HCT116 (cell line): ENCODE results near the gene PTPN13. TPM values are rescaled to one million over a fixed set of nuclear protein-coding genes. Genes with fewer than 3 reads are reported as not detected.

Experiments used
- ATAC-seq: fragments of 200-7000 bp; cut with Tn5 transposase; 2 replicates; pipeline ENCODE4 v1.9.1; 2020; ENCODE audit warnings: mild to moderate bottlenecking, moderate library complexity
- BruUV-seq: library from RNA; stranded (reverse); fragments of 400-500 nt; replicated peaks from 2 replicates; lab custom pipeline; 2021; lab: Mats Ljungman, UMichigan
- CTCF ChIA-PET: fragments of 300-600 bp; sonication (Branson Sonifier 250); formaldehyde crosslinking; loops from one replicate; lab custom pipeline; 2021; ENCODE audit warnings: antibody characterized with exemption; lab: Charles Lee
- POLR2A ChIA-PET: fragments of 300-600, 350-600 bp; sonication (Branson Sonifier 250); formaldehyde crosslinking; loops from one replicate; lab custom pipeline; 2021; ENCODE audit warnings: antibody characterized with exemption; lab: Charles Lee
- RAD21 ChIA-PET, 2 experiments: fragments of 300-600 bp; sonication (Branson Sonifier 250); formaldehyde crosslinking; loops; one replicate each; lab custom pipeline; 2023; ENCODE audit warnings: low total read pairs in 2 of 2; ENCODE audit not compliant: uncharacterized antibody in 2 of 2, unreplicated experiment in 2 of 2, low non-redundant PET in 1 of 2; lab: Charles Lee
- DNase-seq: peaks from one replicate; pipeline ENCODE4 v3.0.0-alpha.2; 2010; ENCODE audit warnings: low read depth, low spot score
- H2AFZ ChIP-seq: fragments of 200-600 bp; shearing (Covaris generic), sonication (generic); 2 replicates; pipeline ENCODE4 v1.6.1; 2017; ENCODE audit warnings: low read depth, mixed run types, mixed read lengths, antibody characterized with exemption, low read length; ENCODE audit not compliant: poor library complexity, severe bottlenecking
- H3K27ac ChIP-seq: 2 replicates; pipeline ENCODE4 v1.5.1; 2012; ENCODE audit warnings: low read depth, low read length
- H3K27me3 ChIP-seq: fragments of 200-600 bp; sonication (generic); 2 replicates; pipeline ENCODE4 v1.6.1; 2016; ENCODE audit warnings: mixed run types, low read length, mixed read lengths; ENCODE audit not compliant: insufficient read depth
- H3K36me3 ChIP-seq, 2 experiments: fragments of 200-500 bp in 1 of 2; fragments of 200-600 bp in 1 of 2; sonication (Bioruptor generic) in 1 of 2; sonication (generic) in 1 of 2; 2 replicates each; pipeline versions ENCODE4 v1.5.1 to v1.6.1; 2014 to 2016; ENCODE audit warnings: low read length in 2 of 2, inconsistent platforms in 1 of 2, mixed read lengths in 1 of 2, mixed run types in 1 of 2; ENCODE audit not compliant: insufficient read depth in 2 of 2, control insufficient read depth in 1 of 2
- H3K4me1 ChIP-seq, 2 experiments: fragments of 200-600 bp in 1 of 2; sonication (generic) in 1 of 2; 2 replicates each; pipeline versions ENCODE4 v1.5.1 to v1.6.1; 2012 to 2017; ENCODE audit warnings: low read length in 2 of 2, inconsistent platforms in 1 of 2, mild to moderate bottlenecking in 1 of 2, mixed read lengths in 1 of 2, mixed run types in 1 of 2, moderate library complexity in 1 of 2; ENCODE audit not compliant: insufficient read depth in 2 of 2, control insufficient read depth in 1 of 2
- H3K4me2 ChIP-seq: fragments of 200-600 bp; sonication (generic); 2 replicates; pipeline ENCODE4 v1.6.1; 2017; ENCODE audit warnings: mixed run types, low read length, mixed read lengths
- H3K4me3 ChIP-seq, 2 experiments: fragments of 200-600 bp in 1 of 2; sonication (generic) in 1 of 2; replicated peaks in 1 of 2; 2 replicates each; pipeline ENCODE4 v1.5.1; 2011 to 2016; ENCODE audit warnings: low read length in 2 of 2, control low read depth in 1 of 2, low read depth in 1 of 2, mild to moderate bottlenecking in 1 of 2, mixed read lengths in 1 of 2, mixed run types in 1 of 2
- H3K79me2 ChIP-seq: fragments of 200-600 bp; sonication (generic); 2 replicates; pipeline ENCODE4 v1.6.1; 2017; ENCODE audit warnings: mild to moderate bottlenecking, mixed run types, low read length, moderate library complexity, mixed read lengths; ENCODE audit not compliant: insufficient read depth
- H3K9ac ChIP-seq: fragments of 200-600 bp; sonication (generic); 2 replicates; pipeline ENCODE4 v1.6.1; 2016; ENCODE audit warnings: low read length, mixed read lengths
- H3K9me2 ChIP-seq: fragments of 200-600 bp; sonication (generic), shearing (Covaris generic); 2 replicates; pipeline ENCODE4 v1.6.1; 2017; ENCODE audit warnings: mixed run types, mild to moderate bottlenecking, moderate library complexity; ENCODE audit not compliant: insufficient read depth
- H3K9me3 ChIP-seq, 2 experiments: fragments of 200-500 bp in 1 of 2; fragments of 200-600 bp in 1 of 2; sonication (Bioruptor generic) in 1 of 2; sonication (generic) in 1 of 2; 2 replicates each; pipeline ENCODE4 v1.6.1; 2014 to 2017; ENCODE audit warnings: low read length in 2 of 2, mixed read lengths in 2 of 2, inconsistent platforms in 1 of 2, low read depth in 1 of 2, mild to moderate bottlenecking in 1 of 2, mixed run types in 1 of 2, moderate library complexity in 1 of 2; ENCODE audit not compliant: control insufficient read depth in 1 of 2, insufficient read depth in 1 of 2
- H4K20me1 ChIP-seq: fragments of 200-600 bp; sonication (generic), shearing (Covaris generic); 2 replicates; pipeline ENCODE4 v1.6.1; 2017; ENCODE audit warnings: mixed run types, mild to moderate bottlenecking, moderate library complexity; ENCODE audit not compliant: insufficient read depth
- ATF3 ChIP-seq: IDR thresholded peaks from 2 replicates; pipeline ENCODE4 v1.6.1; 2012
- CBX3 ChIP-seq: IDR thresholded peaks from 2 replicates; pipeline ENCODE4 v1.6.1; 2012; ENCODE audit warnings: low read depth
- CEBPB ChIP-seq: IDR thresholded peaks from 2 replicates; pipeline ENCODE4 v1.6.1; 2012; ENCODE audit warnings: low read depth
- CTCF ChIP-seq, 3 experiments: fragments of 200-600 bp in 1 of 3; sonication (generic) in 1 of 3; IDR thresholded peaks in 2 of 3; conservative IDR thresholded peaks in 1 of 3; 2 replicates each; pipeline ENCODE4 v1.5.1; 2012 to 2017; ENCODE audit warnings: low read depth in 2 of 3, low read length in 2 of 3, antibody characterized with exemption in 1 of 3, borderline replicate concordance in 1 of 3, control low read depth in 1 of 3, mild to moderate bottlenecking in 1 of 3, mixed read lengths in 1 of 3, mixed run types in 1 of 3, moderate library complexity in 1 of 3; ENCODE audit not compliant: insufficient read depth in 1 of 3
- EGR1 ChIP-seq: IDR thresholded peaks from 2 replicates; pipeline ENCODE4 v1.6.1; 2012; ENCODE audit warnings: low read depth
- ELF1 ChIP-seq: IDR thresholded peaks from 2 replicates; pipeline ENCODE4 v1.6.1; 2012; ENCODE audit warnings: low read depth, borderline replicate concordance
- EZH2 ChIP-seq: fragments of 200-600 bp; sonication (generic); IDR thresholded peaks from 2 replicates; pipeline ENCODE4 v1.6.1; 2017; ENCODE audit warnings: antibody characterized with exemption, mixed run types
- EZH2phosphoT487 ChIP-seq: fragments of 200-600 bp; IDR thresholded peaks from 2 replicates; pipeline ENCODE4 v1.6.1; 2018; ENCODE audit warnings: antibody characterized with exemption, borderline replicate concordance
- MAX ChIP-seq: IDR thresholded peaks from 2 replicates; pipeline ENCODE4 v1.6.1; 2012
- POLR2A ChIP-seq: IDR thresholded peaks from 2 replicates; pipeline ENCODE4 v1.7.0; 2011; ENCODE audit warnings: borderline replicate concordance; ENCODE audit not compliant: insufficient read depth, insufficient read length; ENCODE audit errors: extremely low read depth
- RAD21 ChIP-seq: IDR thresholded peaks from 2 replicates; pipeline ENCODE4 v1.6.1; 2012; ENCODE audit warnings: low read depth, mild to moderate bottlenecking
- SP1 ChIP-seq: IDR thresholded peaks from 2 replicates; pipeline ENCODE4 v1.6.1; 2012; ENCODE audit warnings: low read depth
- SRF ChIP-seq: IDR thresholded peaks from 2 replicates; pipeline ENCODE4 v1.6.1; 2012; ENCODE audit warnings: low read depth
- YY1 ChIP-seq: IDR thresholded peaks from 2 replicates; pipeline ENCODE4 v1.6.1; 2011; ENCODE audit warnings: low read length, low read depth, moderate library complexity, mild to moderate bottlenecking; ENCODE audit not compliant: insufficient replicate concordance; ENCODE audit errors: extremely low read depth
- ZNF274 ChIP-seq: fragments of 200-500 bp; sonication (Bioruptor generic); IDR thresholded peaks from 2 replicates; pipeline ENCODE4 v1.6.1; 2014; ENCODE audit warnings: mild to moderate bottlenecking, low read depth, low read length, inconsistent platforms
- intact Hi-C: fragments of 100-400 bp; cut with micrococcal nuclease; formaldehyde crosslinking; loops from 2 replicates; pipeline ENCODE4 v1.10.0; 2022
- total RNA-seq: library from RNA; stranded (reverse); gene quantifications from one replicate; pipeline ENCODE4 v1.2.1, GENCODE V29; 2021; ENCODE audit not compliant: unreplicated experiment

The PTPN13 gene
- total RNA-seq, 1 experiment from 2014 or later, result 14.6 TPM

GRCh38 chr4:86675548-86675947, 81.4 kb downstream of the PTPN13 start:
- ATAC-seq (no peak), DNase-seq (no peak)
- no peak overlapping the region for H3K4me3 ChIP-seq
- intact Hi-C loops, result no loop called here
- no peaks in the 10 kb centered on the region for H3K27me3 ChIP-seq
- H3K9ac ChIP-seq, result no peak overlapping the region
- no peaks in the 10 kb centered on the region for H3K36me3 ChIP-seq
- ChIA-PET RAD21 (no interaction called here), CTCF (no interaction called here)
- no peaks in the 10 kb centered on the region for H3K4me1 ChIP-seq
- peaks cover 3% of the 10 kb centered on the region; the same call in 1 of the 2 replicates for H3K9me2 ChIP-seq
- H3K4me2 ChIP-seq, result no peak overlapping the region
- no peaks in the 10 kb centered on the region for H3K79me2 ChIP-seq
- TF ChIP-seq ATF3 (no peak), MAX (no peak), RAD21 (no peak), ZNF274 (no peak), CEBPB (no peak)
- TF ChIP-seq, all 23 proteins: peak for 0
- no peaks in the 10 kb centered on the region for H3K9me3 ChIP-seq
- POLR2A ChIA-PET, result no interaction called here
- H2AFZ ChIP-seq, result no peak overlapping the region
- BruUV-seq, result no TSS peak
- no peaks in the 10 kb centered on the region for H4K20me1 ChIP-seq
- no peak overlapping the region for H3K27ac ChIP-seq

- no peak overlapping the region for H3K4me3 ChIP-seq
- no peaks in the 10 kb centered on the region for H3K4me1 ChIP-seq
- CTCF ChIA-PET, result no interaction called here
- no peaks in the 10 kb centered on the region for H3K79me2 ChIP-seq
- TF ChIP-seq CBX3 (no peak), SRF (no peak), YY1 (no peak), SP1 (no peak), EZH2phosphoT487 (no peak), EGR1 (no peak), POLR2A (no peak), ELF1 (no peak), CTCF (IDR thresholded peaks at IDR 0.05 in 2 of 3, conservative IDR thresholded peaks at IDR 0.05 in 1 of 3; ENCODE audit: borderline replicate concordance in 1 of 3, insufficient read depth in 1 of 3, low read depth in 2 of 3, low read length in 2 of 3) (no peak), MAX (no peak), EZH2 (no peak)
- TF ChIP-seq, all 23 proteins: peak for 0
- Histone ChIP-seq H3K36me3 (no peaks in the 10 kb centered on the region), H3K4me2 (no peak overlapping the region), H3K9ac (no peak overlapping the region), H4K20me1 (no peaks in the 10 kb centered on the region), H3K9me3 (no peaks in the 10 kb centered on the region), H3K9me2 (no peaks in the 10 kb centered on the region; the same call in 1 of the 2 replicates), H3K27me3 (no peaks in the 10 kb centered on the region), H3K27ac (no peak overlapping the region), H2AFZ (no peak overlapping the region)
- BruUV-seq, result no TSS peak
- ChIA-PET POLR2A (no interaction called here), RAD21 (interaction anchor here in 1 of 2 experiments (0.6 kb wide), 1 partner anchor 188 kb away, joined by 3 read pairs; no protein-coding TSS in a partner anchor)
- ATAC-seq, result no peak
- intact Hi-C loops, result no loop called here
- DNase-seq, result no peak
These were observed 84.7 kb downstream of the PTPN13 start for GRCh38 chr4:86678796-86679195.
